Measurements from ENCODE around the gene PKP4.

- TF ChIP-seq CTCF (IDR thresholded peaks at IDR 0.05; ENCODE audit: insufficient read depth, low read length, poor library complexity, severe bottlenecking) (no peak), EZH2phosphoT487 (conservative IDR thresholded peaks at IDR 0.05; ENCODE audit: low read length) (no peak)
These were observed 45.0 kb upstream of the PKP4 start for GRCh38 chr2:158411748-158412147.
